T-cell (primary cell): ENCODE data around the gene CCL23. TPM values are rescaled to one million over a fixed set of nuclear protein-coding genes. Genes with fewer than 3 reads are reported as not detected.

Source experiments
- ATAC-seq, 4 experiments: fragments of 200-7000 bp in 3 of 4; fragments of 150-1000 bp in 1 of 4; cut with Tn5 transposase; replicated peaks in 1 of 4; 1 replicate in 3 of 4; 2 replicates in 1 of 4; pipeline ENCODE4 v1.10.0; 2021; ENCODE audit warnings: moderate library complexity in 3 of 4, mild to moderate bottlenecking in 2 of 4, moderate number of reproducible peaks in 1 of 4
- CTCF ChIA-PET, 2 donors: fragments of 300-600 bp; sonication (Branson Sonifier 250); formaldehyde crosslinking; loops; one replicate each; lab custom pipeline; 2022; ENCODE audit warnings: antibody characterized with exemption in 2 of 2; lab: Charles Lee
- POLR2A ChIA-PET, 2 donors: fragments of 300-600 bp; sonication (Branson Sonifier 250); formaldehyde crosslinking; loops; one replicate each; lab custom pipeline; 2022; ENCODE audit warnings: antibody characterized with exemption in 2 of 2; lab: Charles Lee
- DNase-seq, 35 experiments: peaks; one replicate each; pipeline versions ENCODE4 v3.0.0 to v3.0.0-alpha.2; 2013 to 2023
- H3K27ac ChIP-seq: one replicate; pipeline ENCODE4 v1.5.1; 2013; ENCODE audit warnings: low read length
- H3K27me3 ChIP-seq, 2 experiments: replicated peaks in 1 of 2; 1 replicate in 1 of 2; 2 replicates in 1 of 2; pipeline versions ENCODE4 v1.6.1 to v1.7.0; 2013; ENCODE audit warnings: low read length in 1 of 2, mixed read lengths in 1 of 2; ENCODE audit not compliant: control insufficient read depth in 2 of 2, insufficient read depth in 2 of 2; ENCODE audit errors: extremely low read depth in 1 of 2
- H3K36me3 ChIP-seq, 2 donors: 1 replicate in 1 of 2; 2 replicates in 1 of 2; pipeline versions ENCODE4 v1.6.1 to v1.7.0; 2013; ENCODE audit warnings: low read length in 1 of 2; ENCODE audit not compliant: control insufficient read depth in 2 of 2, insufficient read depth in 1 of 2; ENCODE audit errors: extremely low read depth in 1 of 2
- H3K4me1 ChIP-seq, 2 experiments: 1 replicate in 1 of 2; 2 replicates in 1 of 2; pipeline versions ENCODE4 v1.6.1 to v1.7.0; 2013; ENCODE audit warnings: low read length in 2 of 2, mixed read lengths in 1 of 2; ENCODE audit not compliant: insufficient read depth in 2 of 2, control insufficient read depth in 1 of 2; ENCODE audit errors: extremely low read depth in 1 of 2
- H3K4me3 ChIP-seq, 2 donors: 1 replicate in 1 of 2; 2 replicates in 1 of 2; pipeline versions ENCODE4 v1.5.1 to v1.7.0; 2013; ENCODE audit warnings: mild to moderate bottlenecking in 2 of 2, low read length in 1 of 2, moderate library complexity in 1 of 2; ENCODE audit not compliant: control insufficient read depth in 1 of 2; ENCODE audit errors: extremely low read depth in 1 of 2
- H3K9me3 ChIP-seq: 2 replicates; pipeline ENCODE4 v1.7.0; 2013
- H3K27ac Mint-ChIP-seq, 2 donors: one replicate each; pipeline ENCODE4 v1.8.0; 2020 to 2021; ENCODE audit warnings: mild to moderate bottlenecking in 2 of 2, mixed read lengths in 2 of 2
- H3K27me3 Mint-ChIP-seq, 2 donors: one replicate each; pipeline ENCODE4 v1.8.0; 2021 to 2022; ENCODE audit warnings: mixed read lengths in 2 of 2
- H3K36me3 Mint-ChIP-seq: one replicate; pipeline ENCODE4 v1.8.0; 2021; ENCODE audit warnings: mixed read lengths
- H3K4me1 Mint-ChIP-seq, 3 donors: one replicate each; pipeline ENCODE4 v1.8.0; 2020 to 2022; ENCODE audit warnings: mixed read lengths in 3 of 3, mild to moderate bottlenecking in 1 of 3
- H3K4me3 Mint-ChIP-seq, 3 donors: one replicate each; pipeline ENCODE4 v1.8.0; 2020 to 2022; ENCODE audit warnings: mild to moderate bottlenecking in 3 of 3, mixed read lengths in 3 of 3, moderate library complexity in 3 of 3
- H3K9me3 Mint-ChIP-seq, 3 donors: one replicate each; pipeline ENCODE4 v1.8.0; 2020 to 2022; ENCODE audit warnings: mixed read lengths in 3 of 3
- WGBS: methylation state at CpG from one replicate; pipeline ENCODE4 v1.1.5; 2013; ENCODE audit warnings: missing lambda C conversion rate; ENCODE audit not compliant: insufficient coverage; 5-methylcytosine and 5-hydroxymethylcytosine counted together
- total RNA-seq, 35 experiments: library from RNA in 6 of 35; stranded (reverse) in 6 of 35; fragments of 120-200 nt in 1 of 35; gene quantifications; one replicate each; pipeline versions ENCODE4 v1.2.1 to v1.2.4 and lab custom pipeline; 2013 to 2026

The CCL23 gene
- total RNA-seq, 5 donors from 2014 or later (not counting 1 experiment from before 2014, with no cell fraction given), result not detected

- 14% methylated on average over 4 of the region's 8 CpGs for WGBS
- no peak overlapping the region for H3K4me3 ChIP-seq
- Mint-ChIP-seq H3K4me1 (peaks cover 0 to 4% (median 2%) of the 10 kb centered on the region in 3 donors), H3K4me3 (no peak overlapping the region), H3K27me3 (no peaks in the 10 kb centered on the region), H3K27ac (no peak overlapping the region), H3K36me3 (no peaks in the 10 kb centered on the region), H3K9me3 (no peaks in the 10 kb centered on the region)
- peak; percentile 20 to 83 (median 60) for DNase-seq
- POLR2A ChIA-PET, result interaction anchor here in 1 of 2 donors (0.6 kb wide), 1 partner anchor 1778 kb away, joined by 4 read pairs; no protein-coding TSS in a partner anchor
- ATAC-seq, result peak in 3 of 4 experiments; percentile 28 to 64 (median 53)
- H3K36me3 ChIP-seq, result no peaks in the 10 kb centered on the region
- no peaks in the 10 kb centered on the region for H3K9me3 ChIP-seq
- CTCF ChIA-PET, result interaction anchor here (0.6 to 1.4 kb wide), 16 partner anchors 9 to 520 kb away, joined by 3 to 19 read pairs (median 3); no protein-coding TSS in a partner anchor
- H3K4me1 ChIP-seq, result peaks cover 0 to 5% of the 10 kb centered on the region in 2 experiments
- H3K27ac ChIP-seq, result no peak overlapping the region
- H3K27me3 ChIP-seq, result no peaks in the 10 kb centered on the region
These were observed 48.0 kb downstream of the CCL23 start for GRCh38 chr17:35969558-35970380.

GRCh38 chr17:35968520-35969054 lies 49.2 kb downstream of the CCL23 start:
- Mint-ChIP-seq H3K9me3 (no peaks in the 10 kb centered on the region), H3K27me3 (peaks cover 0 to under 1% of the 10 kb centered on the region in 2 donors), H3K4me1 (peaks cover 0 to 4% (median 2%) of the 10 kb centered on the region in 3 donors), H3K4me3 (no peak overlapping the region), H3K36me3 (no peaks in the 10 kb centered on the region), H3K27ac (no peak overlapping the region)
- no peak for ATAC-seq
- POLR2A ChIA-PET, result no interaction called here
- Histone ChIP-seq H3K27me3 (no peaks in the 10 kb centered on the region), H3K9me3 (no peaks in the 10 kb centered on the region), H3K4me1 (peaks cover 0 to 5% of the 10 kb centered on the region in 2 experiments), H3K27ac (no peak overlapping the region), H3K4me3 (no peak overlapping the region), H3K36me3 (no peaks in the 10 kb centered on the region)
- 93% methylated on average over 7 of the region's 10 CpGs for WGBS
- CTCF ChIA-PET, result interaction anchor here (0.6 to 1.4 kb wide), 2 partner anchors 22 to 104 kb away, joined by 4 to 9 read pairs; no protein-coding TSS in a partner anchor
- no peak for DNase-seq

- H3K27me3 ChIP-seq, result peaks cover 0 to 3% of the 10 kb centered on the region in 2 experiments
These were observed 52.5 kb downstream of the CCL23 start for GRCh38 chr17:35965272-35965671.

GRCh38 chr17:35963663-35964062 lies 54.1 kb downstream of the CCL23 start:
- CTCF ChIA-PET, result no interaction called here
- Mint-ChIP-seq H3K4me1 (no peaks in the 10 kb centered on the region), H3K4me3 (no peak overlapping the region), H3K27ac (no peak overlapping the region), H3K36me3 (no peaks in the 10 kb centered on the region), H3K9me3 (no peaks in the 10 kb centered on the region), H3K27me3 (peaks cover 13% of the 10 kb centered on the region in 2 donors)
- WGBS, result 100% methylated on average over 1 of the region's 6 CpGs
- DNase-seq (no peak), ATAC-seq (no peak)
- Histone ChIP-seq H3K4me3 (no peak overlapping the region), H3K9me3 (no peaks in the 10 kb centered on the region), H3K4me1 (no peaks in the 10 kb centered on the region), H3K36me3 (no peaks in the 10 kb centered on the region), H3K27me3 (peaks cover 0 to 3% of the 10 kb centered on the region in 2 experiments), H3K27ac (no peak overlapping the region)
- POLR2A ChIA-PET, result interaction anchor here in 1 of 2 donors (0.6 kb wide), 1 partner anchor 11 kb away, joined by 4 read pairs; no protein-coding TSS in a partner anchor

More at GRCh38 chr17:35965272-35965671, 52.5 kb downstream of the CCL23 start:
- Mint-ChIP-seq H3K9me3 (no peaks in the 10 kb centered on the region), H3K4me1 (peaks cover 0 to 4% (median 2%) of the 10 kb centered on the region in 3 donors), H3K36me3 (no peaks in the 10 kb centered on the region), H3K4me3 (no peak overlapping the region), H3K27ac (no peak overlapping the region), H3K27me3 (peaks cover 8 to 10% of the 10 kb centered on the region in 2 donors)
- H3K36me3 ChIP-seq, result no peaks in the 10 kb centered on the region
- H3K9me3 ChIP-seq, result no peaks in the 10 kb centered on the region
- ChIA-PET CTCF (no interaction called here), POLR2A (no interaction called here)
- no peak overlapping the region for H3K27ac ChIP-seq
- H3K4me1 ChIP-seq, result peaks cover 0 to 5% of the 10 kb centered on the region in 2 experiments
- H3K4me3 ChIP-seq, result no peak overlapping the region
- 89% methylated on average over 3 of the region's 7 CpGs for WGBS
- DNase-seq, result no peak
- ATAC-seq, result no peak

Other genes with a start within 250 kb of the CCL23 start
- 10 to 100 TPM in 2 of 5 donors, 1 to 10 TPM in 3; 3.4 to 11.4 (median 6.9) TPM for gene MMP28, start 222.3 kb downstream of the CCL23 start, total RNA-seq
- 100 to 1,000 TPM; 186 to 228 (median 201) TPM for gene TAF15, start 208.5 kb downstream of the CCL23 start, total RNA-seq
- gene HEATR9, start 149.1 kb downstream of the CCL23 start, total RNA-seq, result 1 to 10 TPM in 4 of 5 donors, under 1 TPM in 1; 0.90 to 4.1 (median 1.5) TPM
- 100 to 1,000 TPM; 124 to 557 (median 298) TPM for gene CCL5, start 137.6 kb downstream of the CCL23 start, total RNA-seq
- 1 to 10 TPM in 2 of 5 donors, under 1 TPM in 3; 0.40 to 1.5 (median 0.83) TPM for gene RDM1, start 87.2 kb downstream of the CCL23 start, total RNA-seq
- gene LYZL6, start 74.3 kb downstream of the CCL23 start, total RNA-seq, result not detected
- gene CCL16, start 36.5 kb downstream of the CCL23 start, total RNA-seq, result not detected
- not detected for gene CCL14, start 31.2 kb downstream of the CCL23 start, total RNA-seq
- gene CCL15, start 16.4 kb downstream of the CCL23 start, total RNA-seq, result not detected
- not detected for gene CCL18, start 46.3 kb upstream of the CCL23 start, total RNA-seq
- gene CCL3, start 72.2 kb upstream of the CCL23 start, total RNA-seq, result 1 to 10 TPM; 2.0 to 6.0 (median 4.8) TPM
- gene CCL4, start 85.9 kb upstream of the CCL23 start, total RNA-seq, result 10 to 100 TPM in 3 of 5 donors, 1 to 10 TPM in 2; 6.2 to 20.4 (median 16.1) TPM
- 10 to 100 TPM in 4 of 5 donors, 1 to 10 TPM in 1; 6.1 to 13.7 (median 12.2) TPM for gene TBC1D3B, start 158.7 kb upstream of the CCL23 start, total RNA-seq
- 1 to 10 TPM; 1.1 to 7.5 (median 1.4) TPM for gene CCL3L1, start 178.8 kb upstream of the CCL23 start, total RNA-seq
- 10 to 100 TPM in 1 of 5 donors, 1 to 10 TPM in 4; 1.1 to 12.6 (median 2.2) TPM for gene CCL4L2, start 193.1 kb upstream of the CCL23 start, total RNA-seq
- 1 to 10 TPM in 1 of 5 donors, under 1 TPM in 3, not detected in 1; 0.30 to 1.1 (median 0.61) TPM for gene TBC1D3I, start 246.6 kb upstream of the CCL23 start, total RNA-seq